Measurements from ENCODE around the gene HNMT. TPM values are rescaled to one million over a fixed set of nuclear protein-coding genes. Genes with fewer than 3 reads are reported as not detected.

Gene HNMT
- total RNA-seq, 4 donors from 2014 or later, result 11.2 to 25.5 (median 21.6) TPM

DNA sequence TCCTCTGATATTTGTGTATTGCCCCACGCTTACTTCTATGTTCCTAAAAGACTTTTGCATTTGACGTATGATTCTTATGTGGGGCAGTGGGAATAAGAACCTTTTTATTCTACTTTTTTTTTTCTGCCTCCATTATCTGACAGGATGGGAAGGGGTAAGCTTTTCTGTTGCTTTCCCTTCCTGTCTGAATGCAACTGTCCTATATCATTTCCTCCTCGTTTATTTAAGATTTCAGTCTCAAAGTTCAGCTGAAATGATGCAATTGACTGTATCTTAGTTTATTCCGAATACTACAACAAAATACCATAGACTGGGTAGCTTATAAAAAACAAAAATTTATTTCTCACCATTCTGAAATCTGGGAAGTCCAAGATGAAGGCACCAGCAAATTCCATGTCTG lies 24.1 kb upstream of the HNMT start:
- Histone ChIP-seq H3K4me1 (no peaks in the 10 kb centered on the region), H3K36me3 (no peaks in the 10 kb centered on the region), H3K4me3 (no peak overlapping the region), H3K9me3 (no peaks in the 10 kb centered on the region), H3K27ac (replicated peaks in 1 of 4) (no peak overlapping the region), H3K27me3 (no peaks in the 10 kb centered on the region)
- no peak for DNase-seq (ENCODE audit: extremely low spot score)
- WGBS, result 83% methylated on average over 4 of the region's 4 CpGs
- intact Hi-C loops (cut with DNase I), result no loop called here
- TF ChIP-seq EP300 (IDR thresholded peaks at IDR 0.05), result no peak
- no peak for TF ChIP-seq POLR2A (IDR thresholded peaks at IDR 0.05; ENCODE audit: low read depth)
- TF ChIP-seq, protein P1, sequence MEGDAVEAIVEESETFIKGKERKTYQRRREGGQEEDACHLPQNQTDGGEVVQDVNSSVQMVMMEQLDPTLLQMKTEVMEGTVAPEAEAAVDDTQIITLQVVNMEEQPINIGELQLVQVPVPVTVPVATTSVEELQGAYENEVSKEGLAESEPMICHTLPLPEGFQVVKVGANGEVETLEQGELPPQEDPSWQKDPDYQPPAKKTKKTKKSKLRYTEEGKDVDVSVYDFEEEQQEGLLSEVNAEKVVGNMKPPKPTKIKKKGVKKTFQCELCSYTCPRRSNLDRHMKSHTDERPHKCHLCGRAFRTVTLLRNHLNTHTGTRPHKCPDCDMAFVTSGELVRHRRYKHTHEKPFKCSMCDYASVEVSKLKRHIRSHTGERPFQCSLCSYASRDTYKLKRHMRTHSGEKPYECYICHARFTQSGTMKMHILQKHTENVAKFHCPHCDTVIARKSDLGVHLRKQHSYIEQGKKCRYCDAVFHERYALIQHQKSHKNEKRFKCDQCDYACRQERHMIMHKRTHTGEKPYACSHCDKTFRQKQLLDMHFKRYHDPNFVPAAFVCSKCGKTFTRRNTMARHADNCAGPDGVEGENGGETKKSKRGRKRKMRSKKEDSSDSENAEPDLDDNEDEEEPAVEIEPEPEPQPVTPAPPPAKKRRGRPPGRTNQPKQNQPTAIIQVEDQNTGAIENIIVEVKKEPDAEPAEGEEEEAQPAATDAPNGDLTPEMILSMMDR (IDR thresholded peaks at IDR 0.05), result no peak
- TF ChIP-seq POLR2AphosphoS5 (IDR thresholded peaks at IDR 0.05), result no peak

DNA sequence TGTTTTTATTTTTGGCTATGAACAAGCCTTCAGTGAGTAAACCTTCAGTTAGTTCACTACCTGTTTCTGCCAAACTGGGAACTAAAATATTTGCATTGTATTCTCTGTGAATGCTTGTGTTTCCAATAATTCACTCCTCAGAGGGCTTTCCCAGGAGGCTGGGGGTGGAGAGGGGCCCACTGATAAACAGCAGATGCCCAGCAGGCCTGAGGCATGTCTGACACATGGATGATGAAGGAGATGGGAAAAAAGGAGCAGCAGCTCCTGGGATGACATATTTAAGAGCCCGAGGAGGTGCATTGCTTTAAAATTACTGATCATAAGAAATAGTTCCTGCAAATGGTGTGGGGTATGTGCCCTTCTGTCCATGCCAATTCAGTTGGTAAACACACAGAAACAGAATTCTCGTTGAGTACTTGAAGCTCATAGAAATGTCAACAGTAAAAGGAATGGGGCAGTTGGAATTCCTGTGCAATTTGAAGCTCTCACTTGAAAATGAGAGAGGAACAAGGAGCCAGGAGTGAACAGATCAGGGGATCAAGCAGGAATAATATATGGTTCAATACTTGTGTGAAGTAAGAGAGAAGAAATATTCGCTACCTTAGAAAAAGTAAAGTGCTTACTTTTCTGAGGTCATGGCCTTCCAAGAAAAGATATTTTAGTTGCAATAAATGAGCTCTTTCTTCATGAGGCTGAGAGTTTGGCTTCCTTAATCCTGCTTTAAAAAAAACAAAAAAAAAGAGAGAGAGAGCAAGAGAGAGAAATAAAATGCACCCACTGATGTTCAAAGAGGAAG lies 22.0 kb upstream of the HNMT start:
- H3K36me3 ChIP-seq, result no peaks in the 10 kb centered on the region
- no peak overlapping the region for H3K4me3 ChIP-seq
- 73% methylated on average over 3 of the region's 3 CpGs for WGBS
- H3K4me1 ChIP-seq, result no peaks in the 10 kb centered on the region
- H3K27ac ChIP-seq (replicated peaks in 1 of 4), result no peak overlapping the region
- no peaks in the 10 kb centered on the region for H3K9me3 ChIP-seq
- no peaks in the 10 kb centered on the region for H3K27me3 ChIP-seq
- peak; percentile 37 for DNase-seq (ENCODE audit: extremely low spot score)
- no peak for TF ChIP-seq POLR2A (IDR thresholded peaks at IDR 0.05; ENCODE audit: low read depth)
- intact Hi-C loops (cut with DNase I), result no loop called here

DNA sequence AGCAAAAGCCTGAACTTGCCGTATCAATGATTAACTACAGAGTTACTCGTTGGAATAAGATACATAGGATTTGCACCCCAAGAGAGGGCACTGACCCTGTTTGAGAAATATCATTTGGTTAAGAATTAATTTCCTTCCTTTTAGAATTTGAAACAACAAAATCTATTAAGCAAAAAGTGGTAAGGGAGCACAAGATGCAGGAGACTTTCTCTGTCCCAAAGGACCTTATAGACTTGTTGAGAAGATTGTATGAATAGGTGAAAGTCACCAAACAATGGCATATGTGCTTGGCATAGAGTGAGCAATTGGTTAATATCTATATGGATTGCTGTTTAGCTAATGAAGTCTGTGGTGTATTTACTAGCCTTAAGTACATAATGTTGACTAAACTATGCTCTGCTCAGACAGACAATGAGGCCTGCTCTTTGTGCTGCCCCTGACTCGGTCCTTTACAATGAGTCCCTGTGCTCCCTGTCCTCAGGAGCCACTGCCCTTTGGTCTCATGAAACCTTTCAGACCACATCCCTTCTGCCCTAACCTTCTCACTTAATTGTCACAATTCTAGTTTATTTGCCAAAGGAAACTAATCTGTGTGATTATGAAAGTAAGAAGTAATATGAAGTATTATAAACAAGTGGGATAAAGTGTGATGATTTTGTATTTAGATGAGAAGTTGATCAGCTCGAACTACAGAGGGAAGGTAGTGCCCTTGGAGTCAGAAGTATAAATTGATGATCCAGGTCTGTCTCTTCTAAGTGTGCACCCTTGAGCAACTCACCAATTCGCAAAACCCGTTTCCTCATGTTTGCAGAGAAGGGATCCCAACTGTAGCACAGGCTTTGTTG lies 21.2 kb upstream of the HNMT start:
- no peaks in the 10 kb centered on the region for H3K27me3 ChIP-seq
- WGBS, result 85% methylated on average over 6 of the region's 6 CpGs
- intact Hi-C loops (cut with DNase I), result no loop called here
- H3K27ac ChIP-seq (replicated peaks in 1 of 4), result no peak overlapping the region
- H3K9me3 ChIP-seq, result no peaks in the 10 kb centered on the region
- H3K36me3 ChIP-seq, result no peaks in the 10 kb centered on the region
- TF ChIP-seq, protein P1 (IDR thresholded peaks at IDR 0.05), result no peak
- TF ChIP-seq POLR2A (IDR thresholded peaks at IDR 0.05; ENCODE audit: low read depth), result no peak
- H3K4me3 ChIP-seq, result no peak overlapping the region
- H3K4me1 ChIP-seq, result no peaks in the 10 kb centered on the region
- no peak for DNase-seq (ENCODE audit: extremely low spot score)

DNA sequence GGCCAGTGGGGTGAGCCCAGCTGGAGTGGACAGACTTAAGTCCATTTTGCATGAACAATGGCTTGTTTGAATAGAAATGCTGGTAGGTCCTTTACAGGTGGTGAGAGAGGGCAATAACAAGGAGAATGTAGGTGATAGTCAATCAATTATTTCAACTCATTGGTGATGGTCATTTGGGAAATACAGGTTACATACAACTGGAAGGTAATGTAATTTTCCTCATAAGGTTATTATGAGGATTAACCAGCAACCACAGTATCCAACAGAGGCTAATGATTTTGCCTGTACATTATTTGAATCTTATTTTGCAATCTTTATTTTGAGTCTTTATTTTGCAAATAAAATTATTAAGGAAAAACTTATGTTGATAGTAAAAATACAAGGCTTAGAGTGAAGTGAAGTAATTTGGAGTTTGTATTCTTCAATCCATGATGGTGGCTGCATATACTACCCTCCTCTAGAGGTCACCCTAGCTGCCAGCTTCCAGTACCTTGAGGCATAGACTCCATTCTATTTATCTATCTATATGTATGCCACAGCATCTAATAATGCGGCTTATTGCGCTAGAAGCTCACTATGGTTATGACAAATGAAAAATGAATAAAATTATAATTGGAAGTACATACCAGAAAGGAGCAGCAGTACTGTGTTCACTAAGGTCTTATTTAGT lies 20.5 kb upstream of the HNMT start:
- H3K4me1 ChIP-seq, result no peaks in the 10 kb centered on the region
- WGBS, result 93% methylated on average over 2 of the region's 2 CpGs
- TF ChIP-seq POLR2A (IDR thresholded peaks at IDR 0.05; ENCODE audit: low read depth) (no peak), EP300 (IDR thresholded peaks at IDR 0.05) (no peak), POLR2AphosphoS5 (IDR thresholded peaks at IDR 0.05) (no peak)
- TF ChIP-seq, protein P1 (IDR thresholded peaks at IDR 0.05), result no peak
- no peaks in the 10 kb centered on the region for H3K36me3 ChIP-seq
- no peaks in the 10 kb centered on the region for H3K27me3 ChIP-seq
- DNase-seq (ENCODE audit: extremely low spot score), result no peak
- no peak overlapping the region for H3K4me3 ChIP-seq
- H3K9me3 ChIP-seq, result no peaks in the 10 kb centered on the region
- intact Hi-C loops (cut with DNase I), result no loop called here
- no peak overlapping the region for H3K27ac ChIP-seq (replicated peaks in 1 of 4)

DNA sequence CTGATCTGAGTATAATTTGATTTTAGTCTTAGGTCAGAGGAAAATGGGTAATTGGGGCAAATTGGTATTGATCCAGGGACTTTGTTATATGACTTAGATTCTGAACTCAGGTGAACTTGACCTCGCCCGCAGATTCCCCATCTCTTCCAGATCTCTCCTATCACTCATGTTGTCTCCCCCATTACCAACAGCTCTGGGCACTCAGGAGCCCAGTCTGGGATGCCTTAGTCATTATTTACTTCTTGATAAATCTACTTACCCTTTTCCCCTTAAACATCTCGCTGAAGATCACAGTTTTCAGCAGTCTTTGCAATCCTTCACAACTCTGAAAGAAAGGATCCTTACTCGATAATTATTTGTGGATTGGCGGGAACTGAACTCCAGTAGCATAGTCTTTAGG lies 19.6 kb upstream of the HNMT start:
- no peaks in the 10 kb centered on the region for H3K9me3 ChIP-seq
- TF ChIP-seq, protein P1 (IDR thresholded peaks at IDR 0.05), result no peak
- no peak for TF ChIP-seq POLR2A (IDR thresholded peaks at IDR 0.05; ENCODE audit: low read depth)
- no peak for TF ChIP-seq EP300 (IDR thresholded peaks at IDR 0.05)
- TF ChIP-seq POLR2AphosphoS5 (IDR thresholded peaks at IDR 0.05), result no peak
- no peak overlapping the region for H3K27ac ChIP-seq (replicated peaks in 1 of 4)
- H3K27me3 ChIP-seq, result no peaks in the 10 kb centered on the region
- WGBS, result 67% methylated on average over 5 of the region's 5 CpGs
- DNase-seq (ENCODE audit: extremely low spot score), result peak; percentile 68
- no peaks in the 10 kb centered on the region for H3K36me3 ChIP-seq
- no peak overlapping the region for H3K4me3 ChIP-seq
- intact Hi-C loops (cut with DNase I), result no loop called here
- no peaks in the 10 kb centered on the region for H3K4me1 ChIP-seq
